PC-3 (cell line): ENCODE measurements around the gene KCNAB3. TPM values are rescaled to one million over a fixed set of nuclear protein-coding genes. Genes with fewer than 3 reads are reported as not detected.

ENCODE experiments used
- ATAC-seq: fragments of 200-7000 bp; cut with Tn5 transposase; 2 replicates; pipeline ENCODE4 v1.9.1; 2020; ENCODE audit warnings: mild to moderate bottlenecking, moderate library complexity
- BruUV-seq: library from RNA; stranded (reverse); fragments of 400-500 nt; replicated peaks from 2 replicates; lab custom pipeline; 2021; lab: Mats Ljungman, UMichigan
- CTCF ChIA-PET: fragments of 300-600 bp; sonication (Branson Sonifier 250); formaldehyde crosslinking; loops from one replicate; lab custom pipeline; 2022; ENCODE audit warnings: antibody characterized with exemption; lab: Charles Lee
- POLR2A ChIA-PET: fragments of 300-600 bp; sonication (Branson Sonifier 250); formaldehyde crosslinking; loops from one replicate; lab custom pipeline; 2022; ENCODE audit warnings: antibody characterized with exemption; ENCODE audit not compliant: unreplicated experiment; lab: Charles Lee
- DNase-seq: peaks from one replicate; pipeline ENCODE4 v3.0.0-alpha.2; 2015
- H2AFZ ChIP-seq: fragments of 300-600 bp; sonication (generic); 2 replicates; pipeline ENCODE4 v1.6.0; 2016; ENCODE audit warnings: antibody characterized with exemption, low read length
- H3F3A ChIP-seq: fragments of 300-600 bp; sonication (generic); one replicate; pipeline ENCODE4 v1.6.0; 2017; ENCODE audit warnings: antibody characterized with exemption, low read length, control low read depth, mild to moderate bottlenecking; ENCODE audit not compliant: unreplicated experiment
- H3K27ac ChIP-seq: fragments of 300-600 bp; sonication (generic); 2 replicates; pipeline ENCODE4 v1.5.1; 2016; ENCODE audit warnings: mild to moderate bottlenecking, low read length
- H3K27me3 ChIP-seq: fragments of 300-600 bp; sonication (generic); 2 replicates; pipeline ENCODE4 v1.6.1; 2016; ENCODE audit warnings: low read length, mixed read lengths
- H3K36me3 ChIP-seq: fragments of 300-600 bp; sonication (generic); 2 replicates; pipeline ENCODE4 v1.6.1; 2016; ENCODE audit warnings: low read depth, mixed run types, low read length, mixed read lengths
- H3K4me1 ChIP-seq: fragments of 300-600 bp; sonication (generic); 2 replicates; pipeline ENCODE4 v1.5.1; 2016; ENCODE audit warnings: low read length; ENCODE audit not compliant: insufficient read depth
- H3K4me2 ChIP-seq: fragments of 300-600 bp; sonication (generic); 2 replicates; pipeline ENCODE4 v1.6.0; 2016; ENCODE audit warnings: low read length
- H3K4me3 ChIP-seq: fragments of 300-600 bp; sonication (generic); 2 replicates; pipeline ENCODE4 v1.5.1; 2016; ENCODE audit warnings: mild to moderate bottlenecking, low read length, mixed read lengths
- H3K79me2 ChIP-seq: fragments of 300-600 bp; sonication (generic); 2 replicates; pipeline ENCODE4 v1.6.1; 2017; ENCODE audit warnings: low read length, mixed read lengths
- H3K9ac ChIP-seq: fragments of 300-600 bp; sonication (generic); 2 replicates; pipeline ENCODE4 v1.6.0; 2016; ENCODE audit warnings: mild to moderate bottlenecking, low read length
- H3K9me2 ChIP-seq: fragments of 300-600 bp; sonication (generic); replicated peaks from 2 replicates; pipeline ENCODE4 v1.6.1; 2016; ENCODE audit warnings: mixed run types, low read length, mixed read lengths
- H3K9me3 ChIP-seq: fragments of 300-600 bp; sonication (generic); 2 replicates; pipeline ENCODE4 v1.6.1; 2016; ENCODE audit warnings: low read length, mixed read lengths
- H4K20me1 ChIP-seq: fragments of 300-600 bp; sonication (generic); 2 replicates; pipeline ENCODE4 v1.6.1; 2016; ENCODE audit warnings: low read length, mixed read lengths
- CTCF ChIP-seq: fragments of 300-600 bp; sonication (generic); conservative IDR thresholded peaks from 2 replicates; pipeline ENCODE4 v1.5.1; 2017; ENCODE audit warnings: antibody characterized with exemption, low read depth, mild to moderate bottlenecking, low read length
- EZH2 ChIP-seq: fragments of 300-600 bp; sonication (generic); IDR thresholded peaks from one replicate; pipeline ENCODE4 v1.6.1; 2017; ENCODE audit warnings: antibody characterized with exemption, mild to moderate bottlenecking, low read length; ENCODE audit not compliant: unreplicated experiment
- EZH2phosphoT487 ChIP-seq: fragments of 300-600 bp; sonication (generic); IDR thresholded peaks from 2 replicates; pipeline ENCODE4 v1.6.1; 2018; ENCODE audit warnings: mild to moderate bottlenecking, antibody characterized with exemption, low read length, borderline replicate concordance
- intact Hi-C: fragments of 100-400 bp; cut with micrococcal nuclease; formaldehyde crosslinking; loops from 2 replicates; pipeline ENCODE4 v1.9.0; 2023
- total RNA-seq: library from RNA; depleted of rRNA; stranded (reverse); fragments of >200 nt; gene quantifications from 2 replicates; pipeline ENCODE4 v1.2.3, GENCODE V29; 2014

Gene KCNAB3
- total RNA-seq, 1 experiment from 2014 or later = 0.26 TPM

GRCh38 chr17:7915179-7915610, 14.5 kb downstream of the KCNAB3 start:
- Histone ChIP-seq H3K27me3 (no peaks in the 10 kb centered on the region), H3K79me2 (no peaks in the 10 kb centered on the region), H2AFZ (peak overlapping the region; percentile 81), H3K4me3 (peak overlapping the region; percentile 69), H3K9me2 (no peaks in the 10 kb centered on the region), H3K9me3 (no peaks in the 10 kb centered on the region), H3K4me1 (peaks cover 17% of the 10 kb centered on the region), H3K36me3 (no peaks in the 10 kb centered on the region; the same call in 1 of the 2 replicates), H3K4me2 (peak overlapping the region; percentile 96), H3K27ac (no peak overlapping the region), H4K20me1 (no peaks in the 10 kb centered on the region), H3F3A (no peaks in the 10 kb centered on the region), H3K9ac (peak overlapping the region; percentile 37)
- intact Hi-C loops = loop anchor here (1.0 kb wide), 1 partner anchor 73 kb away; no protein-coding TSS in a partner anchor
- BruUV-seq = no TSS peak
- ChIA-PET CTCF (no interaction called here), POLR2A (no interaction called here)
- no peak for TF ChIP-seq CTCF
- TF ChIP-seq EZH2phosphoT487 = no peak
- TF ChIP-seq EZH2 = no peak
- DNase-seq (peak; percentile 3), ATAC-seq (peak; percentile 41)

GRCh38 chr17:7912927-7913524, 16.6 kb downstream of the KCNAB3 start:
- Histone ChIP-seq H2AFZ (no peak overlapping the region), H3K27me3 (no peaks in the 10 kb centered on the region), H3K4me3 (no peak overlapping the region), H3K27ac (no peak overlapping the region), H3K79me2 (no peaks in the 10 kb centered on the region), H3K9ac (no peak overlapping the region), H3K9me2 (no peaks in the 10 kb centered on the region), H3K36me3 (no peaks in the 10 kb centered on the region; the same call in 1 of the 2 replicates), H3F3A (no peaks in the 10 kb centered on the region), H3K4me1 (peaks cover 17% of the 10 kb centered on the region), H3K4me2 (no peak overlapping the region), H3K9me3 (no peaks in the 10 kb centered on the region), H4K20me1 (no peaks in the 10 kb centered on the region)
- peak; percentile 73 for DNase-seq
- intact Hi-C loops = loop anchor here (1.0 kb wide), 2 partner anchors 128 to 144 kb away; no protein-coding TSS in a partner anchor
- TF ChIP-seq EZH2phosphoT487 (no peak), CTCF (peak; percentile 72), EZH2 (no peak)
- ChIA-PET CTCF (interaction anchor here (0.6 to 1.1 kb wide), 11 partner anchors 13 to 1735 kb away, joined by 3 to 15 read pairs (median 5); no protein-coding TSS in a partner anchor), POLR2A (no interaction called here)
- peak; percentile 23 for ATAC-seq
- BruUV-seq = no TSS peak

GRCh38 chr17:7911116-7911515, 18.5 kb downstream of the KCNAB3 start:
- Histone ChIP-seq H3K27ac (no peak overlapping the region), H3K9me3 (no peaks in the 10 kb centered on the region), H3F3A (no peaks in the 10 kb centered on the region), H3K36me3 (peaks cover 6% of the 10 kb centered on the region; the same call in 1 of the 2 replicates), H3K4me3 (no peak overlapping the region), H4K20me1 (no peaks in the 10 kb centered on the region), H3K27me3 (no peaks in the 10 kb centered on the region), H3K4me1 (peaks cover 15% of the 10 kb centered on the region), H3K9me2 (no peaks in the 10 kb centered on the region), H3K9ac (no peak overlapping the region), H2AFZ (no peak overlapping the region), H3K79me2 (no peaks in the 10 kb centered on the region), H3K4me2 (no peak overlapping the region)
- POLR2A ChIA-PET = no interaction called here
- BruUV-seq = no TSS peak
- TF ChIP-seq CTCF (no peak), EZH2phosphoT487 (no peak), EZH2 (no peak)
- intact Hi-C loops = no loop called here
- CTCF ChIA-PET = interaction anchor here (0.5 kb wide), 1 partner anchor 59 kb away, joined by 3 read pairs; no protein-coding TSS in a partner anchor
- ATAC-seq (no peak), DNase-seq (no peak)
